DOHH2 (cell line): ENCODE measurements around the gene TRMT44.

Experiments used
- H3F3A ChIP-seq: fragments of 200-600 bp; sonication (generic), shearing (Covaris generic); 2 replicates; pipeline ENCODE4 v1.6.0; 2016; ENCODE audit warnings: antibody characterized with exemption, mild to moderate bottlenecking; ENCODE audit not compliant: control insufficient read depth, insufficient read depth
- H3K27ac ChIP-seq: fragments of 200-600 bp; sonication (generic); 2 replicates; pipeline ENCODE4 v1.5.1; 2014; ENCODE audit warnings: low read depth, mild to moderate bottlenecking, low read length, moderate library complexity
- H3K27me3 ChIP-seq: fragments of 200-600 bp; sonication (generic); 2 replicates; pipeline ENCODE4 v1.6.1; 2014; ENCODE audit warnings: mild to moderate bottlenecking, low read length, mixed read lengths; ENCODE audit not compliant: control insufficient read depth
- H3K36me3 ChIP-seq: fragments of 200-600 bp; sonication (generic); 2 replicates; pipeline ENCODE4 v1.6.1; 2014; ENCODE audit warnings: mild to moderate bottlenecking, low read length, moderate library complexity, mixed read lengths; ENCODE audit not compliant: control insufficient read depth
- H3K4me1 ChIP-seq: fragments of 200-600 bp; sonication (generic); 2 replicates; pipeline ENCODE4 v1.6.1; 2014; ENCODE audit warnings: mild to moderate bottlenecking, low read length, mixed read lengths; ENCODE audit not compliant: control insufficient read depth
- H3K4me2 ChIP-seq: fragments of 200-600 bp; sonication (generic); 2 replicates; pipeline ENCODE4 v1.6.0; 2014; ENCODE audit warnings: mild to moderate bottlenecking, low read length, moderate library complexity
- H3K4me3 ChIP-seq: fragments of 200-600 bp; sonication (generic); 2 replicates; pipeline ENCODE4 v1.5.1; 2014; ENCODE audit warnings: mild to moderate bottlenecking, low read length, mixed read lengths
- H3K79me2 ChIP-seq: fragments of 200-600 bp; sonication (generic); 2 replicates; pipeline ENCODE4 v1.6.1; 2014; ENCODE audit warnings: mild to moderate bottlenecking, low read length, mixed read lengths; ENCODE audit not compliant: control insufficient read depth
- H3K9me2 ChIP-seq: fragments of 200-600 bp; sonication (generic); replicated peaks from 2 replicates; pipeline ENCODE4 v1.6.1; 2014; ENCODE audit warnings: mild to moderate bottlenecking, low read length, mixed read lengths; ENCODE audit not compliant: control insufficient read depth
- H3K9me3 ChIP-seq: fragments of 200-600 bp; sonication (generic); 2 replicates; pipeline ENCODE4 v1.6.1; 2014; ENCODE audit warnings: antibody characterized with exemption, low read length, mixed read lengths; ENCODE audit not compliant: control insufficient read depth, insufficient read depth
- H4K20me1 ChIP-seq: fragments of 200-600 bp; sonication (generic); 2 replicates; pipeline ENCODE4 v1.6.0; 2014; ENCODE audit warnings: low read depth, mild to moderate bottlenecking, antibody characterized with exemption, low read length, moderate library complexity; ENCODE audit not compliant: control insufficient read depth, insufficient read depth
- CTCF ChIP-seq: fragments of 200-600 bp; sonication (generic); IDR thresholded peaks from one replicate; pipeline ENCODE4 v1.5.1; 2014; ENCODE audit warnings: antibody characterized with exemption, mild to moderate bottlenecking, low read depth, low read length; ENCODE audit not compliant: poor library complexity, severe bottlenecking
- EZH2phosphoT487 ChIP-seq: fragments of 200-600 bp; sonication (generic); IDR thresholded peaks from 2 replicates; pipeline ENCODE4 v1.6.1; 2017; ENCODE audit warnings: borderline replicate concordance, mild to moderate bottlenecking, antibody characterized with exemption, low read length, moderate library complexity, mixed read lengths

The TRMT44 gene

DNA sequence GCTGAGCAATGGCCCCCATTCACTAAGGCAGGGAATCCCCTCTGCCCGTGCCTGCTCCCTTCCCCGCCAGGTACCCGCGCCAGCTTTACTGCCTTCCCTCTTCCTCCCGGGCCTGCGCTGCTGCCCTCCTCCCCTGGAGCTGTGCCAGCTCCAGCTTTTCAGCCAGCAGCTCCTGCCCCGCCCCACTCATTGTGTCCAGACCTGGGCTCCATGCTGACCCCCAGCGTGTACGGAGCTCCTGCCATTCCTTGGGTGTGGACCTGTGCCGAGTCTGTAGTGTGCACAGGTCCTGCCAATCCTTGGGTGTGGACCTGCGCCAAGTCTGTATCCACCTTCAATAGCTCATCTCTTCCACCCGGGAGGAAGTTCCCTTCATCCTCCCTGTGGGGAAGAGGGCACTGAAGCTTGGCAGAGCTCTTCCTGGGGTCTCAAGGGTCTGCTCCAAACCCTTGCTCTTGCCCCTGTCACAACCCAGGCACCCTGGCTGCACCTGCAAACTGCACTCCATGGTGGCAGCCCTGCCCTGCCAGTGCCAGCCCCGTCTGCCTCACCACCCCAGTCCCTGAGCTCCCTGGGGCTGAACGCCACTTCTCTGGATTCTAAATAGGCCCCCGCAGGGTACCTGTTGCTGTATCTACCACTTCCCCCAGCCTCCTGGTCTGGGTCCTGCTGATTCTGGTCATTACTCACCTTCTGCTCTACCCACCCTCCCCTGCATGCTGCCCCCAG lies 63.9 kb downstream of the TRMT44 start:
- H3K4me2 ChIP-seq, result no peak overlapping the region
- no peaks in the 10 kb centered on the region for H3K9me2 ChIP-seq
- no peak for TF ChIP-seq CTCF
- no peak for TF ChIP-seq EZH2phosphoT487
- no peak overlapping the region for H3K27ac ChIP-seq
- no peaks in the 10 kb centered on the region for H3K36me3 ChIP-seq
- no peaks in the 10 kb centered on the region for H3K9me3 ChIP-seq
- H3K4me1 ChIP-seq, result no peaks in the 10 kb centered on the region
- H4K20me1 ChIP-seq, result no peaks in the 10 kb centered on the region
- H3K27me3 ChIP-seq, result no peaks in the 10 kb centered on the region
- no peak overlapping the region for H3K4me3 ChIP-seq
- no peaks in the 10 kb centered on the region for H3F3A ChIP-seq
- no peaks in the 10 kb centered on the region for H3K79me2 ChIP-seq

DNA sequence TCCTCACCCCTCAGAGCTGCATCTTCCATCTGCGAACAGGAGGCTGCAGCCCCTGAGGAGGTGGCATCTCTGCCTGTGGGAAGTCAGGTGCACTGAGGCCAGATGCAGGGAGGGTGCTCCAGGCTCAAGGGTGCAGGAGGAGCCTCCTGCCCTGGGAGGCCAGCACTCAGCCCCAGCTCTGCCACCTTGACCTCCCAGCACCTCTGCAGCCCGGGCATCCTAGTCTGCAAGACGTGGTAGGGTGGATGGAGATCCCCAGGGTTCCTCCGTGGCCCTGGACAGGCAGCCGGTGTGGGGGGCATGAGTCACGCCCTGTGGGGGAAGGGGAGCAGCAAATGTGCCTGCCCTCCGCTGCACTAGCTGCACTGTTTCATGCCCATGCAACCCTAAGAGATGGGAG lies 64.7 kb downstream of the TRMT44 start:
- no peaks in the 10 kb centered on the region for H3K79me2 ChIP-seq
- no peaks in the 10 kb centered on the region for H4K20me1 ChIP-seq
- no peaks in the 10 kb centered on the region for H3F3A ChIP-seq
- H3K36me3 ChIP-seq, result no peaks in the 10 kb centered on the region
- H3K9me2 ChIP-seq, result no peaks in the 10 kb centered on the region
- no peaks in the 10 kb centered on the region for H3K27me3 ChIP-seq
- H3K27ac ChIP-seq, result no peak overlapping the region
- H3K4me2 ChIP-seq, result no peak overlapping the region
- TF ChIP-seq CTCF (no peak), EZH2phosphoT487 (no peak)
- H3K4me3 ChIP-seq, result no peak overlapping the region
- no peaks in the 10 kb centered on the region for H3K9me3 ChIP-seq
- H3K4me1 ChIP-seq, result no peaks in the 10 kb centered on the region

- Histone ChIP-seq H3K4me3 (no peak overlapping the region), H3K9me2 (no peaks in the 10 kb centered on the region), H3K36me3 (no peaks in the 10 kb centered on the region), H3F3A (no peaks in the 10 kb centered on the region), H3K27me3 (no peaks in the 10 kb centered on the region), H3K9me3 (no peaks in the 10 kb centered on the region), H3K4me2 (no peak overlapping the region), H3K4me1 (no peaks in the 10 kb centered on the region), H4K20me1 (no peaks in the 10 kb centered on the region), H3K79me2 (no peaks in the 10 kb centered on the region), H3K27ac (no peak overlapping the region)
- no peak for TF ChIP-seq CTCF
- no peak for TF ChIP-seq EZH2phosphoT487
These were observed 65.4 kb downstream of the TRMT44 start for GRCh38 chr4:8506006-8506372.
